GM19043 (cell line): ENCODE results near the gene PFKP.
A peak's percentile ranks its signal among the peaks of the same experiment; 100 is the strongest.

Experiments
- ATAC-seq: cut with Tn5 transposase; IDR thresholded peaks from one replicate; pipeline ENCODE4 v1.9.1; 2021; ENCODE audit warnings: low read depth; ENCODE audit not compliant: unreplicated experiment

The PFKP gene

GRCh38 chr10:3067118-3067858, at the start of gene PFKP:
Gene PFKP, plus strand, starts transcription at chr10:3067548. Its CDS starts 48 bp downstream, at chr10:3067596.
- ATAC-seq, result peak; percentile 44

- no peak for ATAC-seq
These were observed 49.1 kb upstream of the PFKP start for GRCh38 chr10:3018247-3018646.

- no peak for ATAC-seq
These were observed 47.0 kb upstream of the PFKP start for GRCh38 chr10:3020311-3020710.

DNA sequence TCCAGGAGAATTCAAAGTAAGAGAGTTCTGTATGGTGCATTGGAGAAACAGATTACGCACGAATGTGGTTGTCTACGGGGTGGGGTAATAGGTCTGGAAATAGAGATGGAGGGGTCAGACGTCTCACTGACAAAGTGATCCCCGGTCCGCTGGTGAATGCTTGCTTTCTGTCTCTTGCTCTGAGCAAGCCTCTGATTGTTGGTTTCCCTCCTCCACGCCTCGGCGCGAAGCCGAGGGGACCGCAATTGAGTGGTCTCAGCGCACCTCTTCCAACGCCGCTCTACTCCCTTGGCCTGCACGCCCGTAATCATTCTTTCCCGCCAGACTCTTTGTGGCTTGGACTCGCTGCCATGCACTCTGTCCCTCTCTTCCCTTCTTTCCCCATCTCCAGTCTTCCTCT, 46.5 kb upstream of the PFKP start:
- ATAC-seq, result no peak

DNA sequence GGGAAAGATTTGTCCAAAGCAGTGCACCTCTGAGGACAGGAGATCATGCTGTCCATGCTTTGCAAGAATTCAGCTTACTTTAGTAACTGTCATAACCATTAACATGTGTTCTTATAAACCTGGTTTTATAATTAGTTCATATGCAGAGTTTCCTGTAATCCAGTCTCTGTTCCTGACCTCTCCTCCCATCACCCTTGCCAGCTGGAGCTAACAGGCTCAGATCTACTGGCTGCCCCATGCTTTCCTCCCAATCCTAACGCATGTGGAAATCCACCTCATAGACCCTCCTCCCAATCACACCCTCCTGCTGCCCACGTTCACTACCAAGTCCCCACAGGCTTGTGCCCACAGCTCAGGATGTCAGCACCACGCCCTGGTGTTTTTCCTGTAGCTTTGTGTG, 45.3 kb upstream of the PFKP start:
- no peak for ATAC-seq

- no peak for ATAC-seq
These were observed 43.5 kb upstream of the PFKP start for GRCh38 chr10:3023892-3024291.

- ATAC-seq, result no peak
These were observed 42.2 kb upstream of the PFKP start for GRCh38 chr10:3025026-3025683.

- ATAC-seq, result no peak
These were observed 39.5 kb upstream of the PFKP start for GRCh38 chr10:3027866-3028265.

GRCh38 chr10:3028441-3028840, 38.9 kb upstream of the PFKP start:
- ATAC-seq, result no peak

DNA sequence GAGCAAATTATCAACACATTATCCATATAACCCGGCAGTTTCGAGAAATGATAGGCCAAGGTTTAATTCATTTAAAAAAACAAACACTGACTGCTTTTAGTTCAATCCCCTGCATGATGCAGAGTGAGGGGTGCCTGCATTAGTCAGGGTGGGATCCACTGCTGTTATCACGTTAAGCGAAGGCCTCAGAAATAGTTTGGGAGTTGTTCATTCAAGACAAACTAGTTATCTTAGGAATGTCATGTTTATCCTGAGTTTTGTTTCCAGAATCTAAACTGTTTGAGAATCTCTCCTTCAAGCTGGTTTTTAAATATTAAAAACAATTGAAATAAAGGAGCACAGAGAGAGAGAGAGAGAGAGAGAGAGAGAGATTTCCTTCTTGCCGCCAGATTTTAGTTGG, 36.6 kb upstream of the PFKP start:
- no peak for ATAC-seq

GRCh38 chr10:3031490-3031889, 35.9 kb upstream of the PFKP start:
- ATAC-seq, result no peak

- no peak for ATAC-seq
These were observed 33.4 kb upstream of the PFKP start for GRCh38 chr10:3033925-3034324.

DNA sequence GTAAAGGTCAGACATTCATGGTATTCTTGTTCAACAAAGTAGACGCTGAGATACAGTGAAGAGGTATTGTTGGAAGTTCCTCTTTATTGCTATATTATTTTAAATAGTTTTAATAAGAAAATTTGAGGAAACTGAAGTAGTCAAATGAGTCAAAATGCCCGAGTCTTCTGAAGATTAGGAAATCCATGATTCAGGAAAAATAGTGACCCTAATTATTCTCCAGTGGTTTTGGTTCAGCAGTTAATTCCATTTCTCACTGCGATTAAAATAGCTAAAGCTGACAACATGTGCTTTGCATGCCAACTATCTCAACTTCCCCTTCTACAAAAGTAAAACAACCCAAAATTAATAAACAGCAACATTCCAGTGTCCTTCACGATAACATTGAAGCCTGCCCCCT, 32.7 kb upstream of the PFKP start:
- ATAC-seq, result no peak

DNA sequence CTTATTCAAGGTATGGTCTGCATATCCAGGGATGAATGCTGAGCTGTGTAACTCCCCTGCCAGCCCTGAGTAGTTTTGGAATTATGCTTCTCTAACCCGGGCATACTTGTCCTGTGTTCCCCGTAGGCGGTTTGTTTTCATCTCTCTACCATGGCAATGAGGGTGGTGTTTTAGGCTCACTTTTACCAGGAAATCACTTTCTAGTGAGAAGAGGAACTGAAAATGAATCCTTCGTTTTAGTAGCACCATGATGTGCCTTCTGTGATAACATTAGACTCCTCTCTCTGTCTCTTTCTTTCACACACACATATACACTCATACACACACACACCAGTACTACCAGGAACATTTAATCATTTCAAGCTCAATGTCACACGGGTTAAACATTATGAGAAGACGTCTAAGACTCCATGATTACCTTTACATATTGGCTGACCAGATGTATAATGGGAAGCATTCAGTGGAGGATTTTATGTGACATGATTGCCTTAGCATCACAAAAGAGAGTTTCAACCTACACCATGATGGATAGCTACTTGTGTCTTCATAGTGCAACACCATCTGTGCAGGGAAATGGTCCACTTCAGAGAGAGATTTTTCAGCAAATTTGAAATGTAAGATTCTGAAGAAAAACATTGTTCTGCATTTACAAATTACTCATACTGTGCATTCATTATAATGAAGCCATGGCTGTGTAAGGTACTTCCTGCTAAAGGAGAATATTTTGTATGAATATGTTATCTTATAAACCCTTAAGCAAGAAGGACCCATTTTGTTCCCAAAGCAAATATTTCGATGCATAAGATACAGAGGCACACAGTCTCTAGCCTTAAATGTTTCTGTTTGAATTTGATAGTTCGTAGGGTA, 31.0 kb upstream of the PFKP start:
- peak; percentile 96 for ATAC-seq

DNA sequence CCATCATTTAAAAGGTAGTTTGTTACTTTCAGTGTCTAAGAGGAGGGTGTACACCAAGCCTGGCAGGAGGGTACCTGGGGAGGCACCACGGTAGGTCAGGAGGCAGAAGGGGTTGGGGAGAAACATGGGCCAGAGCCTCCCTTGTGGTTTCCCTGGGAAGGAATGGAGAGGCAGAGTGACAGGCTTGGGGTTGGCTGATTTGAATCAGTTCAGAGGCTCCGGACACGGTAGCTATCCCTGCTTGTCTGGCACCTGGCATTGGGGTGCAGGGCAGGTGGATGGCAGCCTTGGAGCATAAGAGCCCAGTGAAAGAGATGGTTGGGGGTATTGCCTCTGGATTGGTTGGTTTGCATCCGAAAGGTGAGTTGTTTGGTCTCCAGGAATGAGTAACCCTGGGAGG, 30.2 kb upstream of the PFKP start:
- no peak for ATAC-seq

DNA sequence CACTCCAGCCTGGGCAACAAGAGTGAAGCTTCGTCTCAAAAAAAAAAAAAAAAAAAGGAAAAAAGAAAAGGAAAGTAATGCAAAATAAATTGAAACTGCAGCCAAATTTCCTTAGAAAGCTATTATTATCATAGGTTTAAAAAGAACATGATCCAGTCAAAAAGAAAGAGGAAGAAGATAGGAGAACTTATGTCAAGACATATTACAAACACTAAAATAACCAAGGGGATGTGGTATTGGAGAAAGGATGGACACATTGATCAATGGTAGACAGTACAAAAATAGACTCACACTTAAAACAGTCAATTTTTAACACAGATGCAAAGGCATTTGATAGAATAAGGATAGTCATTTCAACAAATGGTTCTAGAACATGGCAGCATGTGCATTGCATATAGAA, 27.3 kb upstream of the PFKP start:
- ATAC-seq, result no peak

GRCh38 chr10:3042589-3042988, 24.8 kb upstream of the PFKP start:
- ATAC-seq, result no peak

DNA sequence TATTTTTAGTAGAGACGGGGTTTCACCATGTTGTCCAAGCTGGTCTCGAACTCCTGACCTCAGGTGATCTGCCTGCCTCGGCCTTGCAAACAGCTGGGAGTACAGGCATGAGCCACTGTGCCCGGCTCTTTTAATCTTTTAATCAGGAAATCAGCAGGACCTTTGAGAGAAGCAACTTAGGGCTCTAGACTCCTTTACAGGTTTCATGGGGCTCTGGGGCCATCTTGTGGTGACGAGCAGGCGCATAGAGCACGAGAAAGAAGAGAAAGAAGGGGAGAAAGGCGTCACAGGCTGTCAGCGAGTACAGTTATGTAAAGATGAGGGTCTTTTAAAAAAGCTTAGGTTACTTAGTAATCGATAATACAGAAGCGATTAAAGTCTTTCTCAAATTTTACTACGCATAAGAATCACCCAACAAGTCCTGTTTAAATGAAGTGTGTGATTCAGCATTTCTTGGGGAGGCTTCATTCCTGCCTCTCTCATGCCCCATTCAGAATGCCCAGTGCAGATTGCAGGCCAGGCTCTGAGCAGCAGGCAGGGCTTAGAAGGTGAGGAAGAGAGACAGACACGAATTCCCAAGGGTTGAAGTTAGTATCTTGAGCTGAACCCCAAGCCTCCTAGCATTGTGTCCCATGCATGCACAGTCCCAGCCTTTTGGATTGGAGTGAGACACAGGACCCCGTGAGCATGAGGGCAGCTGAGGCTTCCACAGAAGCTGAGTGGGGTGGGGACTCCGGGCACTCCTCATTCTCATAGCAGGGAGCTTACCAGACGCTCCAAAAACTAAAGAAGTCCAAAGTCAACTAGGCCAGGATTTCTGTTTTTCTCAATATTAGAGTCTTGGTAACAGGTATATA, 23.6 kb upstream of the PFKP start:
- peak; percentile 84 for ATAC-seq

- no peak for ATAC-seq
These were observed 21.7 kb upstream of the PFKP start for GRCh38 chr10:3045471-3046209.
